IMR-90 (cell line): ENCODE measurements around the gene CACNA1D. TPM values are rescaled to one million over a fixed set of nuclear protein-coding genes. Genes with fewer than 3 reads are reported as not detected.

Experiments
- ATAC-seq: fragments of 200-7000 bp; cut with Tn5 transposase; 2 replicates; pipeline ENCODE4 v1.9.1; 2020; ENCODE audit warnings: low read depth, mild to moderate bottlenecking, moderate library complexity
- BruUV-seq: library from RNA; stranded (reverse); fragments of 400-500 nt; replicated peaks from 2 replicates; lab custom pipeline; 2021; lab: Mats Ljungman, UMichigan
- CTCF ChIA-PET: fragments of 300-600 bp; formaldehyde crosslinking; extraction: SDS; loops from one replicate; lab custom pipeline; 2021; ENCODE audit warnings: antibody characterized with exemption; lab: Yijun Ruan, JAX
- POLR2A ChIA-PET: fragments of 300-600 bp; sonication (Branson Sonifier 250); formaldehyde crosslinking; loops from one replicate; lab custom pipeline; 2022; ENCODE audit warnings: antibody characterized with exemption; ENCODE audit not compliant: unreplicated experiment; lab: Charles Lee
- DNase-seq: peaks from one replicate; pipeline ENCODE4 v3.0.0; 2013
- H2AFZ ChIP-seq: replicated peaks from 2 replicates; pipeline ENCODE3; 2013; ENCODE audit warnings: low read length, mild to moderate bottlenecking; ENCODE audit not compliant: poor library complexity
- H2AK5ac ChIP-seq: 2 replicates; pipeline ENCODE4 v1.6.1; 2013; ENCODE audit warnings: low read depth, low read length, inconsistent platforms
- H2AK9ac ChIP-seq: replicated peaks from 2 replicates; pipeline ENCODE3; 2013; ENCODE audit warnings: mild to moderate bottlenecking, low read depth, low read length, moderate library complexity; ENCODE audit not compliant: poor library complexity
- H2BK120ac ChIP-seq: 2 replicates; pipeline ENCODE4 v1.6.1; 2013; ENCODE audit warnings: low read depth, low read length, inconsistent platforms
- H2BK15ac ChIP-seq: 3 replicates; pipeline ENCODE4 v1.6.1; 2013; ENCODE audit warnings: low read depth, low read length, inconsistent platforms
- H2BK20ac ChIP-seq: 2 replicates; pipeline ENCODE4 v1.6.1; 2013; ENCODE audit warnings: low read depth, mild to moderate bottlenecking, inconsistent platforms, low read length, moderate library complexity
- H2BK5ac ChIP-seq: 2 replicates; pipeline ENCODE4 v1.6.1; 2013; ENCODE audit warnings: mild to moderate bottlenecking, low read depth, low read length, inconsistent platforms; ENCODE audit not compliant: poor library complexity, severe bottlenecking
- H3K14ac ChIP-seq: replicated peaks from 2 replicates; pipeline ENCODE4 v1.6.1; 2013; ENCODE audit warnings: low read depth, low read length, inconsistent platforms
- H3K18ac ChIP-seq: 2 replicates; pipeline ENCODE4 v1.6.1; 2013; ENCODE audit warnings: low read depth, low read length, control low read depth
- H3K23ac ChIP-seq: 2 replicates; pipeline ENCODE4 v1.6.1; 2013; ENCODE audit warnings: low read depth, low read length, inconsistent platforms
- H3K27ac ChIP-seq: 2 replicates; pipeline ENCODE4 v1.5.1; 2013; ENCODE audit warnings: mild to moderate bottlenecking, control low read depth, low read length; ENCODE audit not compliant: insufficient read depth
- H3K27me3 ChIP-seq: 2 replicates; pipeline ENCODE4 v1.6.1; 2013; ENCODE audit warnings: low read length; ENCODE audit not compliant: control insufficient read depth, insufficient read depth
- H3K36me3 ChIP-seq: 2 replicates; pipeline ENCODE4 v1.6.1; 2013; ENCODE audit warnings: low read length, mixed read lengths; ENCODE audit not compliant: control insufficient read depth, insufficient read depth
- H3K4ac ChIP-seq: 2 replicates; pipeline ENCODE4 v1.6.1; 2013; ENCODE audit warnings: low read depth, low read length, inconsistent platforms
- H3K4me1 ChIP-seq: 2 replicates; pipeline ENCODE4 v1.6.1; 2013; ENCODE audit warnings: low read length, mixed read lengths; ENCODE audit not compliant: control insufficient read depth, insufficient read depth
- H3K4me2 ChIP-seq: 2 replicates; pipeline ENCODE4 v1.6.1; 2013; ENCODE audit warnings: low read depth, mild to moderate bottlenecking, control low read depth, low read length, moderate library complexity
- H3K4me3 ChIP-seq: 2 replicates; pipeline ENCODE4 v1.5.1; 2013; ENCODE audit warnings: low read depth, mild to moderate bottlenecking, control low read depth, low read length, moderate library complexity; ENCODE audit not compliant: insufficient read depth
- H3K56ac ChIP-seq: 2 replicates; pipeline ENCODE4 v1.6.1; 2013; ENCODE audit warnings: low read length, inconsistent platforms; ENCODE audit not compliant: insufficient read depth; ENCODE audit errors: extremely low read depth
- H3K79me1 ChIP-seq, 2 experiments: 2 replicates each; pipeline ENCODE4 v1.6.1; 2013; ENCODE audit warnings: low read length in 2 of 2, inconsistent platforms in 1 of 2, low read depth in 1 of 2
- H3K9ac ChIP-seq: 2 replicates; pipeline ENCODE4 v1.6.1; 2013; ENCODE audit warnings: low read depth, low read length, control low read depth
- H3K9me1 ChIP-seq: 2 replicates; pipeline ENCODE4 v1.6.1; 2013; ENCODE audit warnings: low read length, inconsistent platforms; ENCODE audit not compliant: insufficient read depth
- H3K9me3 ChIP-seq: 2 replicates; pipeline ENCODE4 v1.6.1; 2013; ENCODE audit warnings: low read length; ENCODE audit not compliant: control insufficient read depth, insufficient read depth
- H4K20me1 ChIP-seq: 2 replicates; pipeline ENCODE4 v1.6.1; 2013; ENCODE audit warnings: low read length, inconsistent platforms; ENCODE audit not compliant: insufficient read depth
- H4K5ac ChIP-seq: 2 replicates; pipeline ENCODE4 v1.6.1; 2013; ENCODE audit warnings: mild to moderate bottlenecking, low read depth, low read length, control low read depth
- H4K8ac ChIP-seq, 2 experiments: 2 replicates each; pipeline ENCODE4 v1.6.1; 2013; ENCODE audit warnings: low read depth in 2 of 2, low read length in 2 of 2, control low read depth in 1 of 2, inconsistent platforms in 1 of 2
- H4K91ac ChIP-seq: 2 replicates; pipeline ENCODE4 v1.6.1; 2013; ENCODE audit warnings: low read depth, low read length, inconsistent platforms; ENCODE audit not compliant: insufficient read depth
- SMC3 ChIP-seq: fragments of 150-350 bp; IDR thresholded peaks from 2 replicates; pipeline ENCODE4 v1.6.1; 2016; ENCODE audit warnings: low read depth, mild to moderate bottlenecking, antibody characterized with exemption, low read length, moderate library complexity
- WGBS, 2 experiments: methylation state at CpG; one replicate each; pipeline versions ENCODE4 v1.1.5 to v1.1.7; 2013; ENCODE audit warnings: missing lambda C conversion rate in 2 of 2; ENCODE audit not compliant: insufficient read length in 1 of 2; ENCODE audit errors: extremely low coverage in 2 of 2; 5-methylcytosine and 5-hydroxymethylcytosine counted together
- dilution Hi-C: fragments of 300-500 bp; cut with HindIII; formaldehyde crosslinking; loops from one replicate; pipeline ENCODE4 v1.14.3; 2018; ENCODE audit warnings: low sequenced_read_pairs; ENCODE audit not compliant: unreplicated experiment
- in situ Hi-C: fragments of 300-500 bp; cut with MboI; formaldehyde crosslinking; loops from 3 replicates; pipeline ENCODE4 v1.14.3; 2019; ENCODE audit warnings: low sequenced_read_pairs, inconsistent platforms, mixed read lengths
- intact Hi-C: fragments of 100-400 bp; cut with micrococcal nuclease; formaldehyde crosslinking; loops from 2 replicates; pipeline ENCODE4 v1.10.0; 2022
- polyA plus RNA-seq, 3 experiments: library from polyadenylated mRNA; depleted of rRNA; stranded (reverse); fragments of >200 nt; gene quantifications; 2 replicates each; pipeline ENCODE4 v1.2.3, GENCODE V29; 2012; ENCODE audit warnings: low replicate concordance in 1 of 3
- total RNA-seq: library from RNA; depleted of rRNA; stranded (reverse); fragments of >200 nt; gene quantifications from 2 replicates; pipeline ENCODE4 v1.2.3, GENCODE V29; 2012
- TF ChIP-seq, protein P1 (sequence below): conservative IDR thresholded peaks from 2 replicates; pipeline ENCODE4 v1.5.1; 2012; ENCODE audit warnings: mild to moderate bottlenecking, low read depth, low read length, improper control_type of control experiment
- TF ChIP-seq, protein P2 (sequence below): fragments of 150-350 bp; IDR thresholded peaks from 2 replicates; pipeline ENCODE4 v1.6.1; 2017; ENCODE audit warnings: mild to moderate bottlenecking, antibody characterized with exemption, low read length, low read depth

The CACNA1D gene
- total and polyA plus RNA-seq, 2 of the 4 experiments (the other 2 are of a cell fraction) = 0.07 TPM; not detected in 1

DNA sequence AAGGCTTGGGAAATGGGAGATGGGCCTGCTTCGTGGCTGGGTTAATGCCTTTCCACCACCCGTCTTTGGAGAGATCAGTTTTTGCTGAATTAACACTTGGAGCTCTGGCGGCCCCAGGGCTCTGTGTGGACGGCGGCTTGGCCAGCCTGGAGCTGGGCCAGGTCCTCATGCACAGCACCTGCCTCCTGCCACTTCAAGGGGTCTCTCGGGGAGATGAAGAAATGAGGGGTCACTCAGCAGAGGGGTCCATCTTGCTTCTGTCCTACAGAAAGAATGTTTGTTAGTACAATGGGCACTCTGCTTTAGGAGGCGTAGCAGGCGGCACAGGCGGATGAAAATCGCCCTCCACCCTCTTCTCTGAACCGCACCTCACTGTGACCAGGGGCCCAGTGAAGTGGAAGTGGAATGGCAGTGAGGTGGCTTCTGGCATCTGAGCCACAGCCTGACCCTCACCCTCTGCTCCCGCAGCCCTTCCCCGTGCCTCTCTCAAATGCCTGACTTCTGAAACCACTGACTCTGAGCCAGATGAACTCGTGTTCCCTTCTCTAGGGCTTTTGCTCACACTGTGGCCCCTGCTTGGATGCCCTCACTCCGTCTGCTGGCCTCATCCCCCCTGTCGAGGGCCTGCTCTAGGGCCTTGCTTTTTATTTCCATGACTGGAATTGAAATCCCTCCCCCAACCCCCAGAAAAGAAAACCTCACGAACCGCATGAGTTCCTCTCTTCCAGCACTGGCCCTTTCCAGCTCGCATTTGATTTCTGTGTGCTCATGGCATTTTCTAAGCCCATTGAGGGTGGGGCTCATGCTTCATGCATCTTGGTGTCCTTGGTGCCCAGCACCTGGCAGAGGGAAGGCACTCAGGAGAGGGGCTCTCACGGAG, 309.6 kb downstream of the CACNA1D start:
- Histone ChIP-seq H4K5ac (peak overlapping the region; percentile 47; the same call in 1 of the 2 replicates), H2AK5ac (peak overlapping the region; percentile 70; the same call in 1 of the 2 replicates), H2BK15ac (peak overlapping the region; percentile 99; the same call in 1 of the 3 replicates), H2BK20ac (peak overlapping the region; percentile 98), H3K18ac (peak overlapping the region; percentile 22; the same call in 1 of the 2 replicates), H2AFZ (peak overlapping the region; percentile 94), H2AK9ac (peak overlapping the region; percentile 91), H3K9me3 (no peaks in the 10 kb centered on the region), H3K79me1 (no peaks in the 10 kb centered on the region), H3K9ac (no peak overlapping the region), H3K23ac (no peak overlapping the region), H2BK5ac (peak overlapping the region; percentile 41), H3K56ac (no peak overlapping the region), H3K9me1 (peaks cover 20% of the 10 kb centered on the region), H2BK120ac (peak overlapping the region; percentile 98), H3K4me1 (peaks cover 14% of the 10 kb centered on the region), H4K8ac (peak overlapping the region; percentile 15 to 94; a peak in 3 of 4 replicates), H3K4ac (peak overlapping the region; percentile 95), H4K20me1 (no peaks in the 10 kb centered on the region), H3K36me3 (no peaks in the 10 kb centered on the region), H3K4me3 (no peak overlapping the region), H3K27ac (no peak overlapping the region; the same call in 1 of the 2 replicates), H3K4me2 (no peak overlapping the region), H4K91ac (peak overlapping the region; percentile 91), H3K14ac (peak overlapping the region; percentile 93), H3K27me3 (no peaks in the 10 kb centered on the region; the same call in 1 of the 2 replicates)
- POLR2A ChIA-PET = no interaction called here
- TF ChIP-seq, protein P1, sequence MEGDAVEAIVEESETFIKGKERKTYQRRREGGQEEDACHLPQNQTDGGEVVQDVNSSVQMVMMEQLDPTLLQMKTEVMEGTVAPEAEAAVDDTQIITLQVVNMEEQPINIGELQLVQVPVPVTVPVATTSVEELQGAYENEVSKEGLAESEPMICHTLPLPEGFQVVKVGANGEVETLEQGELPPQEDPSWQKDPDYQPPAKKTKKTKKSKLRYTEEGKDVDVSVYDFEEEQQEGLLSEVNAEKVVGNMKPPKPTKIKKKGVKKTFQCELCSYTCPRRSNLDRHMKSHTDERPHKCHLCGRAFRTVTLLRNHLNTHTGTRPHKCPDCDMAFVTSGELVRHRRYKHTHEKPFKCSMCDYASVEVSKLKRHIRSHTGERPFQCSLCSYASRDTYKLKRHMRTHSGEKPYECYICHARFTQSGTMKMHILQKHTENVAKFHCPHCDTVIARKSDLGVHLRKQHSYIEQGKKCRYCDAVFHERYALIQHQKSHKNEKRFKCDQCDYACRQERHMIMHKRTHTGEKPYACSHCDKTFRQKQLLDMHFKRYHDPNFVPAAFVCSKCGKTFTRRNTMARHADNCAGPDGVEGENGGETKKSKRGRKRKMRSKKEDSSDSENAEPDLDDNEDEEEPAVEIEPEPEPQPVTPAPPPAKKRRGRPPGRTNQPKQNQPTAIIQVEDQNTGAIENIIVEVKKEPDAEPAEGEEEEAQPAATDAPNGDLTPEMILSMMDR = no peak
- TF ChIP-seq, protein P2, sequence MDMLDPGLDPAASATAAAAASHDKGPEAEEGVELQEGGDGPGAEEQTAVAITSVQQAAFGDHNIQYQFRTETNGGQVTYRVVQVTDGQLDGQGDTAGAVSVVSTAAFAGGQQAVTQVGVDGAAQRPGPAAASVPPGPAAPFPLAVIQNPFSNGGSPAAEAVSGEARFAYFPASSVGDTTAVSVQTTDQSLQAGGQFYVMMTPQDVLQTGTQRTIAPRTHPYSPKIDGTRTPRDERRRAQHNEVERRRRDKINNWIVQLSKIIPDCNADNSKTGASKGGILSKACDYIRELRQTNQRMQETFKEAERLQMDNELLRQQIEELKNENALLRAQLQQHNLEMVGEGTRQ = no peak
- no peak for TF ChIP-seq SMC3
- 92% methylated on average over 4 of the region's 20 CpGs; no CpG with 5 or more reads in 1 of the 2 experiments for WGBS, 2 experiments
- dilution Hi-C loops (no loop called here), intact Hi-C loops (no loop called here), in situ Hi-C loops (no loop called here)
- DNase-seq (no peak), ATAC-seq (no peak)
- CTCF ChIA-PET = no interaction called here
- BruUV-seq = no TSS peak
